SH-SY5Y (cell line): ENCODE data around the gene TMEM150C.

Experiments used
- GATA2 ChIP-seq: IDR thresholded peaks from 2 replicates; pipeline ENCODE4 v1.6.1; 2011; ENCODE audit warnings: mild to moderate bottlenecking, low read depth, low read length
- GATA3 ChIP-seq: IDR thresholded peaks from 2 replicates; pipeline ENCODE4 v1.6.1; 2011; ENCODE audit warnings: low read depth, mild to moderate bottlenecking, low read length, moderate library complexity

DNA sequence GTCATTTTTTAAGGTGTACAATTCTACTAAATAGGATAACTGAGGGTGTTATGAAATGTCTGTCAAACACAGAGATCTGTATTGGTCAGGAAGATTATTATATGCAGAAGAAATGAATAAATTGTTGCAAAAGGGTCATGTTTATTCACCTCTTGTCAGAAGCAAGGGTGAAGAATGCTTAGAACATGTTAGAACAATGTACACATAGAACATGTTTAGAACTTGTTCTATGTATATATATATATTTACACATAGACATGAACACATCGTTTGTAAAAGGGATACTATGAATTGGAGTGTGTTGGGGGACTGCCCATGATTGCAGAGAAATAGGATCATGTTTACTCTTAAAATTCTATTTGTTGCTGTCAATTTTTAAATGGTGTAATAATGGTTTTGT lies 28.0 kb upstream of the TMEM150C start:
- no peak for TF ChIP-seq GATA2
- no peak for TF ChIP-seq GATA3
